Gastroesophageal sphincter (tissue), 3 donors: ENCODE measurements around the gene TMEM51.
"Not testable (repeated sequence)": the region's sequence is repeated elsewhere in the genome, so short reads cannot be mapped to it uniquely, and the experiment has no call there.

Source experiments
- CTCF ChIP-seq, 4 experiments: fragments of 200-600 bp in 2 of 4; fragments of 450-650 bp in 2 of 4; sonication (generic) in 1 of 4; IDR thresholded peaks; one replicate each; pipeline ENCODE4 v1.5.1; 2017 to 2019; ENCODE audit warnings: antibody characterized with exemption in 4 of 4, mild to moderate bottlenecking in 2 of 4, moderate library complexity in 2 of 4
- EP300 ChIP-seq: sonication (generic); formaldehyde crosslinking; IDR thresholded peaks from one replicate; pipeline ENCODE4 v1.6.1; 2017; ENCODE audit warnings: antibody characterized with exemption, mild to moderate bottlenecking
- POLR2A ChIP-seq, 2 donors: fragments of 450-650 bp; IDR thresholded peaks; one replicate each; pipeline ENCODE4 v1.6.1; 2017; ENCODE audit warnings: antibody characterized with exemption in 2 of 2, mild to moderate bottlenecking in 2 of 2, moderate library complexity in 1 of 2
- POLR2AphosphoS5 ChIP-seq: sonication (generic); formaldehyde crosslinking; IDR thresholded peaks from one replicate; pipeline ENCODE4 v1.6.1; 2017; ENCODE audit warnings: antibody characterized with exemption

DNA sequence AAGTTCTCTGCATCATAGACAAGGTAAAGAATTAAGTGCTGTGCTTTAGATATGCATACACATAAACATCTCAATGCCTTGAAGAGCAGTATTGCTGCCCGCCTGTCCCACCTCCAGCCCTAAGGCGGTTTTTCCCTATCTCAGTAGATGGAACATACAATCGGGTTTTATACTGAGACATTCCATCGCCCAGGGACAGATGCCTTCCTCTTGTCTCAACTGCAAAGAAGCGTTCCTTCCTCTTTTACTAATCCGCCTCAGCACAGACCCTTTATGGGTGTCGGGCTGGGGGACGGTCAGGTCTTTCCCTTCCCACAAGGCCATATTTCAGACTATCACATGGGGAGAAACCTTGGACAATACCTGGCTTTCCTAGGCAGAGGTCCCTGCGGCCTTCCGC is 17.9 kb upstream of the TMEM51 start:
- not testable (repeated sequence) for TF ChIP-seq POLR2A (IDR thresholded peaks at IDR 0.05); CTCF (IDR thresholded peaks at IDR 0.05); EP300; POLR2AphosphoS5
